SKM-1 (cell line): Measurements from ENCODE around the gene RS1.

Experiments
- DNase-seq: peaks from one replicate; lab custom pipeline; 2025; ENCODE audit not compliant: unreplicated experiment; lab: John Stamatoyannopoulos, UW

The RS1 gene

DNA sequence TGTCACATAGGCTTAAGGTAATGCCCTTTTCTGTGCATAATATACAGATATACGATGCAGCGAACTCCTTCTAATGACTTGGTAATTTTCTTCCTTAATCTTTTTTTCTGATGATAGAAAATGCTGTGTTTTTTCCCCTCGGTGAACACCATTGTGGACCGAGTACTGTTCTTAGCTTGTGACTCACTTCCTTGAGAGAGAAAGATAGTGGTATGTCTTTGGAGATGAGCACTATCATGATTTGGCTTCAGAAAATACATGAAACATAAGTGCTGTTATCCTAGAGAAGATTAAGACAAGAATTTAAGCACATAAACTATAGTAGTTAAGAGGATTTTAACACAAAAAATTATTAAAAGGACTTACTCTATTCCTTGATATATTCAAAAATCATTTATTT is 63.9 kb downstream of the RS1 start:
- DNase-seq = no peak

DNA sequence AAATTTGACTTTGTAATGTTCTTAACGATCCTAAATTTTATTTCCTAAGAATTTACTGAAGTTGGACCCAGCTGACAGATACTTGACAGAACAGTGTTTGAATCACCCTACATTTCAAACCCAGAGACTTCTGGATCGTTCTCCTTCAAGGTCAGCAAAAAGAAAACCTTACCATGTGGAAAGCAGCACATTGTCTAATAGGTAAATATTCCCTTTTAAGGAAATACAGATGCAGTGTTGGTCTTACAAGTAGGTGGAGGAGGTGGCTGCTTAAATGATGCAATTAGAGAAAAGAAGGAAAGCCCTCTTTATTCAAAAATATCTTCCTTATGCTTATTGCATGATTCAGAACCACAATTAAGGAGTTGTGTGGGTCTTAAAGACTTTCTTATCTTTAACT is 73.5 kb downstream of the RS1 start:
- DNase-seq = no peak

- DNase-seq = no peak
Observed at GRCh38 chrX:18596096-18596495, 75.8 kb downstream of the RS1 start.

DNA sequence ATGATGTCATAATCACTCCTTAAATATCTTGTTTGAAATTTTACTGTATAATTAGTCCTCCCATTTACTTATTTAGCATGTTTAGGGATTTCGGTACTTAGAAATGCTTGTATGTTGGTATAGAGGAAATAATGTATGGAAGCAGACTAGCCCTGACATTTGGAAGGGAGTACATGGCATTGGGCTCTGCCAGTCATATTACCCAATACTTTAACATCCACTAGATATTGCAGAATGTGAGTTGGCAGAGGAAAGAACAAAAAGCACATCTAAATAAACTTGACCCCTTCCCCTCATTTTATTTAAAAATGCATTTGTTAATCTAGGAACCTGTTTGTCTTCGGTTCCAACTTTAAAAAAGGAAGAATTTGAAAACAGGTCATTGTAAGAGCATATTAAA is 77.8 kb downstream of the RS1 start:
- no peak for DNase-seq

DNA sequence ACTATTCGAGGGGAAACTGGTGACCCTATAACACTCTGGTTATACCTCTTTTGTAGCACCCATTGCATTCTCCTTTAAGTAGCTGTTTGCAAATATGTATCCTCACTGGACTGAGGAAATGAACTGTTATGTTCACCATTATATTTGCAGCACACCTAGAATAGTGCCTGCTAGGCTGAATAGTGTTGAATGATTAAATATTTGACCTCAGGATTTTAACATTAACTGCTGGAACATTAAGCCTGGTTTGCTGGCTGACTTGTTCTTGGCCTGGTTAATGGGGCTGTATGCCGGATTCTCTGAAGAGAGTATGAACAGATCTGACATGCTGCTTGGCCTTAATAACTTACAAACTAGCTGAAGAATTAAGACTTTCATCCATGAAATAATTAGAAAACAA is 80.1 kb downstream of the RS1 start:
- DNase-seq = no peak
